SH-SY5Y (cell line): ENCODE results near the gene NAALADL2.

ENCODE experiments used
- GATA2 ChIP-seq: IDR thresholded peaks from 2 replicates; pipeline ENCODE4 v1.6.1; 2011; ENCODE audit warnings: mild to moderate bottlenecking, low read depth, low read length
- GATA3 ChIP-seq: IDR thresholded peaks from 2 replicates; pipeline ENCODE4 v1.6.1; 2011; ENCODE audit warnings: low read depth, mild to moderate bottlenecking, low read length, moderate library complexity

The NAALADL2 gene

GRCh38 chr3:175526609-175527280 lies 667.6 kb downstream of the NAALADL2 start:
- TF ChIP-seq GATA2: no peak
- no peak for TF ChIP-seq GATA3

GRCh38 chr3:175535351-175535750 lies 676.2 kb downstream of the NAALADL2 start:
- TF ChIP-seq GATA2 (no peak), GATA3 (no peak)

GRCh38 chr3:175546115-175546514 lies 687.0 kb downstream of the NAALADL2 start:
- TF ChIP-seq GATA2: no peak
- no peak for TF ChIP-seq GATA3

- TF ChIP-seq GATA2: no peak
- no peak for TF ChIP-seq GATA3
Observed at GRCh38 chr3:175552929-175553328, 693.8 kb downstream of the NAALADL2 start.

- TF ChIP-seq GATA2: no peak
- TF ChIP-seq GATA3: no peak
Observed at GRCh38 chr3:175554801-175555200, 695.7 kb downstream of the NAALADL2 start.

- TF ChIP-seq GATA2 (no peak), GATA3 (no peak)
Observed at GRCh38 chr3:175558261-175558660, 699.1 kb downstream of the NAALADL2 start.

- TF ChIP-seq GATA3 (no peak), GATA2 (no peak)
Observed at GRCh38 chr3:175564363-175564762, 705.2 kb downstream of the NAALADL2 start.

- TF ChIP-seq GATA3: no peak
- no peak for TF ChIP-seq GATA2
Observed at GRCh38 chr3:175571096-175571495, 712.0 kb downstream of the NAALADL2 start.

- no peak for TF ChIP-seq GATA2
- TF ChIP-seq GATA3: no peak
Observed at GRCh38 chr3:175573226-175573625, 714.1 kb downstream of the NAALADL2 start.

GRCh38 chr3:175580318-175580717 lies 721.2 kb downstream of the NAALADL2 start:
- no peak for TF ChIP-seq GATA3
- no peak for TF ChIP-seq GATA2

- TF ChIP-seq GATA3: no peak
- TF ChIP-seq GATA2: no peak
Observed at GRCh38 chr3:175585898-175586297, 726.8 kb downstream of the NAALADL2 start.

GRCh38 chr3:175590745-175591144 lies 731.6 kb downstream of the NAALADL2 start:
- TF ChIP-seq GATA2 (no peak), GATA3 (no peak)

- no peak for TF ChIP-seq GATA3
- no peak for TF ChIP-seq GATA2
Observed at GRCh38 chr3:175591375-175591774, 732.2 kb downstream of the NAALADL2 start.

- no peak for TF ChIP-seq GATA2
- TF ChIP-seq GATA3: no peak
Observed at GRCh38 chr3:175593331-175593730, 734.2 kb downstream of the NAALADL2 start.

GRCh38 chr3:175598740-175599139 lies 739.6 kb downstream of the NAALADL2 start:
- TF ChIP-seq GATA3 (no peak), GATA2 (no peak)

- no peak for TF ChIP-seq GATA3
- no peak for TF ChIP-seq GATA2
Observed at GRCh38 chr3:175601521-175601920, 742.4 kb downstream of the NAALADL2 start.

- TF ChIP-seq GATA2 (no peak), GATA3 (no peak)
Observed at GRCh38 chr3:175605851-175606250, 746.7 kb downstream of the NAALADL2 start.
